ENCODE results near the gene PER2. TPM values are rescaled to one million over a fixed set of nuclear protein-coding genes. Genes with fewer than 3 reads are reported as not detected.

The PER2 gene
- total and polyA plus RNA-seq, 9 of the 15 experiments (the other 6 are each of a cell fraction or from before 2014, with no cell fraction given) = 1.1 to 10.3 (median 2.9) TPM

- no peak for TF ChIP-seq NR2F6 (CRISPR knock-in tag; IDR thresholded peaks at IDR 0.05)
Measured at GRCh38 chr2:238240757-238241711, 47.4 kb downstream of the PER2 start (continued).

GRCh38 chr2:238239863-238240756, 48.3 kb downstream of the PER2 start, which contains the start of gene HES6:
TSS of gene HES6 (minus strand) at chr2:238240038. CDS start at chr2:238239905, 133 bp downstream.
- H3K4me1 ChIP-seq (replicated peaks in 1 of 2; ENCODE audit: control insufficient read depth in 2 of 2, insufficient read depth in 2 of 2, low read length in 2 of 2) = peaks cover 24 to 50% of the 10 kb centered on the region in 2 experiments
- H3K9me1 ChIP-seq (ENCODE audit: control insufficient read depth, insufficient read depth, low read length) = no peaks in the 10 kb centered on the region
- H3K79me2 ChIP-seq (ENCODE audit: control insufficient read depth, insufficient read depth, low read length) = peaks cover 23% of the 10 kb centered on the region
- ATAC-seq = peak; percentile 88
- POLR2A ChIA-PET = interaction anchor here (0.6 to 1.7 kb wide), 3 partner anchors 9 to 361 kb away, joined by 3 to 5 read pairs (median 5); no protein-coding TSS in a partner anchor
- H3K9ac ChIP-seq (ENCODE audit: insufficient read depth in 1 of 2, low read depth in 2 of 2, low read length in 2 of 2) = peak within 1 kb of the TSS; percentile 67 to 97
- FAIRE-seq = peak; percentile 57
- H3K4me3 ChIP-seq = peak within 1 kb of the TSS; percentile 74
- no peaks in the 10 kb centered on the region for H4K20me1 ChIP-seq (replicated peaks; ENCODE audit: control insufficient read depth, insufficient read depth, low read length)
- BruUV-seq (replicated peaks) = no TSS peak
- H3K9me3 ChIP-seq (replicated peaks; ENCODE audit: control insufficient read depth, insufficient read depth, low read depth, low read length) = no peaks in the 10 kb centered on the region
- H3K27ac ChIP-seq (ENCODE audit: extremely low read depth, low read depth, low read length) = peak within 1 kb of the TSS; percentile 77
- WGBS (ENCODE audit: insufficient coverage, low coverage, missing lambda C conversion rate) = 0% methylated on average over 9 of the region's 105 CpGs
- H3K27me3 ChIP-seq (ENCODE audit: control insufficient read depth in 2 of 2, insufficient read depth in 2 of 2, low read length in 2 of 2) = no peaks in the 10 kb centered on the region
- CTCF ChIA-PET (ENCODE audit: low intra/inter-chr PET ratio) = no interaction called here
- H2AFZ ChIP-seq (ENCODE audit: low read depth, low read length) = peak within 1 kb of the TSS; percentile 88
- in situ Hi-C loops (cut with MboI) = no loop called here
- intact Hi-C loops (cut with micrococcal nuclease) = loop anchor here (5.0 kb wide), 1 partner anchor 73 kb away; no protein-coding TSS in a partner anchor
- H3K4me2 ChIP-seq (ENCODE audit: insufficient read depth, low read length) = peak within 1 kb of the TSS; percentile 76
- peak; percentile 90 to 96 (median 92) for DNase-seq (ENCODE audit: extremely low read depth in 1 of 4, low spot score in 3 of 4)
- peaks cover 10% of the 10 kb centered on the region; the same call in 2 of the 3 replicates for H3K36me3 ChIP-seq (ENCODE audit: control insufficient read depth, insufficient read depth, low read length)
- peak; percentile 99 for TF ChIP-seq RBM25 (IDR thresholded peaks at IDR 0.05; ENCODE audit: low read depth, low read length, severe bottlenecking)
- peak; percentile 75; the same call in 1 of the 2 replicates for TF ChIP-seq HNRNPL (IDR thresholded peaks at IDR 0.05; ENCODE audit: low read depth, low read length)
- TF ChIP-seq MAZ (CRISPR knock-in tag; conservative IDR thresholded peaks at IDR 0.05 in 1 of 2, IDR thresholded peaks at IDR 0.05 in 1 of 2) = peak; percentile 20 to 21; a peak in 1 of 4 replicates
- no peak for TF ChIP-seq ID3 (CRISPR knock-in tag; IDR thresholded peaks at IDR 0.05)
- TF ChIP-seq ID3 (tag; IDR thresholded peaks at IDR 0.05) = 0 out of 2 replicates have a peak, but pooled peaks have one; percentile 26
- 0 out of 2 replicates have a peak, but pooled peaks have one; percentile 24 for TF ChIP-seq E2F3 (CRISPR knock-in tag; IDR thresholded peaks at IDR 0.05)
- 0 out of 2 replicates have a peak, but pooled peaks have one; percentile 8 for TF ChIP-seq GMEB1 (CRISPR knock-in tag; IDR thresholded peaks at IDR 0.05)
- TF ChIP-seq ZNF668 (CRISPR knock-in tag; IDR thresholded peaks at IDR 0.05) = no peak
- TF ChIP-seq THAP12 (CRISPR knock-in tag; IDR thresholded peaks at IDR 0.05) = peak; percentile 94
- no peak for TF ChIP-seq MBD2 (IDR thresholded peaks at IDR 0.05; ENCODE audit: borderline replicate concordance, low read depth)
- no peak for TF ChIP-seq PHF20 (IDR thresholded peaks at IDR 0.05; ENCODE audit: partially characterized antibody)
- no peak for TF ChIP-seq NFE2 (IDR thresholded peaks at IDR 0.05; ENCODE audit: low read depth)

Measured in K562 (cell line).